NK-92 (cell line): ENCODE measurements around the gene OR4N2.
"Not testable (repeated sequence)": the region's sequence is repeated elsewhere in the genome, so short reads cannot be mapped to it uniquely, and the experiment has no call there.

Experiments
- DNase-seq: peaks from one replicate; lab custom pipeline; 2025; ENCODE audit not compliant: unreplicated experiment; lab: John Stamatoyannopoulos, UW

Gene OR4N2

GRCh38 chr14:19803470-19803869 lies at the start of gene OR4N2:
Gene OR4N2, plus strand, starts transcription at chr14:19803770. Its CDS starts 23,679 bp downstream, at chr14:19827449.
- DNase-seq, result not testable (repeated sequence)

DNA sequence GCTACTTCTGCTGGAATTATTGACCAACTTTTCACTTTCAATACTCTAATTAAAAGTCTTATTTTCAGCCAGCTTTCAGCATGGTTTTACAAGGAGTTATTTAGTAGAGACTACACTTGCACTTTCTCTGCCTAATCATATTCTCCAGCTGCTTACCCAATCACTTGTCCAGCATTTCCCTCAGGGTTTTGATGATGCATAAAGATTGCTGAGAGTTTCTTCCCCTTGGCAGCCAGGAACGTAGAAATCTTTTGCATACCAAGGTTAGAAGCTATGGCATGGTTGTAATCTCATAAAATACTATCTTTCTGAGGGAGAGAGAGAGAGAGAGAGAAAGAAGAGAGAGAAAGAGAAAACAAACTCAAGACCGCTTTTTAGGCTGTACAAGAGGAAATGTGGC lies 49.4 kb upstream of the OR4N2 start:
- no peak for DNase-seq

- DNase-seq, result not testable (repeated sequence)
Observed at GRCh38 chr14:19771491-19771890, 32.1 kb upstream of the OR4N2 start.

DNA sequence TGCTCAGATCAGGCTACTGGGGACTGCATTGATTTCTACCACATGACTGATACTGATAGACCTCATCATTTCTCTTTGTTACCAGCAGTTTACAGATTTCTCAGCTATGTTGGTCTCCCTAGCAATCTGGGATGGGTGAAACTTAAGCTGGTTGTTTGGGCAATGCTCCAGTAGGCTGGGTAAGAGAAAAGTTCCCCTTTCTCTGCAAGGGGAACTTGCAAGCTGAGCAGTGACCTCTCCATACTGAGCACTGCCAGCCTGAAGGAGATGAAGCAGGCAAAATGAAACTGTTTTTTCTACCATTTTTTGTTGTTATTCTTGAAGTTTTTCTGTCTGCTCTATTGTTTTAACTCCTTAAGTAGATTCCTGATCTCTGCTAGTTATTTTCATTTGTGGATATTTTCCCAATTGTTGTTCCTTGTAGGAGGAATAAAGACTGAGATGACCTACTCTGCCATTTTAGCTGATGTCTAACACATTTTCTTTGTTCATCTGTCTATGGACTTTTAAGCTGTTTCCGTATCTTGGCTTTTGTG lies 31.6 kb upstream of the OR4N2 start:
- no peak for DNase-seq

DNA sequence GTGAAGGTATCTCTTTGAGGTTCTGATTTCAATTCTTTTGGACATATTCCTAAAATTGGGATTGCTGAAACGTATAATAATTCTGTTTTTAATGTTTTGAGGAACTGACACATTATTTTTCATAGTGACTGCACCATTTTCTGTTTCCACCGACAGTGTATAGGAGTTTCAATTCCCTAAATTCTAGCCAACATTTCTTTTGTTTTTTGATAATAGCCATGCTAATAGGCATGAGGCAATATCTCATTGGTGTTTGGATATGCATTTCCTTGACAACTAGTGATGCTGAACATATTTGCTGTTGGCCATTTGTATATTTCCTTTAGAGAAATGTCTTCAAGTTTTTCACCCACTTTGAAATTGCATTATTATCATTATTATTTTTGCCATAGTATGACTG lies 31.1 kb upstream of the OR4N2 start:
- not testable (repeated sequence) for DNase-seq

DNA sequence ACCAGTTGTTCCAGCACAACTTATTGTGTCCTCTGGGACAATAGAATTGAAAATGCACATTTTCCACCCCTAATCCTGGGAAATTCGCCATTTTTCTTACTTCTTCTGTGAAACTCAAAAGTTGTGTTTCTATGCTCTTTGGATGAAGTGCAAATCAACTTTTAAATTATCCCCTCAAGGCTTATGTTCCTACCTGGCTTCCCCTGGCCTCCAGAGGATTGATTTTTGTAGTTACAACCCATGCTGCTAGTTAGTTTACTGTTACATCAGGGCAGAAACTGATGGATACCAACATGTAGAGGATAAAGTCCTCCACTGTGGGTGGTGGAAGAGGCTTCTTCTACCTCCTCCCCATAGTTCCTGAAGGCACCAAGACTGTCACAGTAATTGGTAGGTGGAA lies 30.4 kb upstream of the OR4N2 start, which contains the start of gene OR4M1:
TSS of gene OR4M1 (plus strand) at position 301 of the 400 bp plus-strand sequence. CDS start 6,819 bp downstream, outside the sequence.
- DNase-seq, result not testable (repeated sequence)

- no peak for DNase-seq
Observed at GRCh38 chr14:19775587-19775986, 28.0 kb upstream of the OR4N2 start.

- DNase-seq, result not testable (repeated sequence)
Observed at GRCh38 chr14:19785848-19786247, 17.7 kb upstream of the OR4N2 start.

DNA sequence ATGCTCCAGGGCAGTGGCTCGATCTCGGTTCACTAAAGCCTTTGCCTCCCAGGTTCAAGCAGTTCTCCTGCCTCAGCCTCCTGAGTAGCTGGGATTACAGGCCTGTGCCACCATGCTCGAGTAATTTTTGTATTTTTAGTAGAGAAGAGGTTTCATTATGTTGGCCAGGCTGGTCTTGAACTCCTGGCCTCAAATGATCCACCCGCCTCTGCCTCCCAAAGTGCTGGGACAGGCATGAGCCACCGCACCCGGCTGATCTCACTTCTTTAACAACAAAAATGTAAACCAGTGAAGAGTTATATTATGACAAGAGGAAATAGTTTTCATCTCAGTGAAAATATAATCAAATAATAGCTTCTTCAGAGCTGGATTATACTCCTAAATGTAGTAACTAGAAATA lies 16.3 kb upstream of the OR4N2 start:
- not testable (repeated sequence) for DNase-seq

DNA sequence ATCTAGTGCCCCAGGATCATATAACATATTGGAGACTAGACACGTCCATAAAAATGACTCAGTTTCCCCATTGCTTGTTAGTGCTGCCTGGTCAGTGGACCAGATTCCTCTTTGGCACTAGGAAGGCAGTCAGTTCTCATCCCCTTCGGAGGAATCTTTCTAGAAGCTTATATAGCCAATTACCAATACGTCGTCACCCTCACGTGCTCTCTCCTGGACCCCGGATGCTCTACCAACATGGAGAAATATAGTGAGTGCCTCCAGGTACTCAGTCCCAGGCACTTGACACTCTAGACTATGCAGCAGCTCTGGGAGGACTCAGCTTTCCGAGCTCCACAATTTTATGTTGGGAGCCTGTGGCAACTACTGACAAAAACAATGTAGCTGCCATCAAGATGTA lies 15.4 kb upstream of the OR4N2 start:
- DNase-seq, result not testable (repeated sequence)

DNA sequence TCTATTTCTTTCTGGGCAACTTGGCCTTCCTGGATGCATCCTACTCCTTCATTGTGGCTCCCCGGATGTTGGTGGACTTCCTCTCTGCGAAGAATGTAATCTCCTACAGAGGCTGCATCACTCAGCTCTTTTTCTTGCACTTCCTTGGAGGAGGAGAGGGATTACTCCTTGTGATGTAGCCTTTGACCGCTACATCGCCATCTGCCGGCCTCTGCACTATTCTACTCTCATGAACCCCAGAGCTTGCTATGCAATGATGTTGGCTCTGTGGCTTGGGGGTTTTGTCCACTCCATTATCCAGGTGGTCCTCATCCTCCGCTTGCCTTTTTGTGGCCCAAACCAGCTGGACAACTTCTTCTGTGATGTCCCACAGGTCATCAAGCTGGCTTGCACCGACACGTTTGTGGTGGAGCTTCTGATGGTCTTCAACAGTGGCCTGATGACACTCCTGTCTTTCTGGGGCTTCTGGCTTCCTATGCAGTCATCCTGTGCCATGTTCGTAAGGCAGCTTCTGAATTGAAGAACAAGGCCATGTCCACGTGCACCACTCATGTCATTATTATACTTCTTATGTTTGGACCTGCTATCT lies 7.0 kb upstream of the OR4N2 start:
- DNase-seq, result not testable (repeated sequence)

GRCh38 chr14:19799880-19800279 lies 3.7 kb upstream of the OR4N2 start:
- no peak for DNase-seq

- DNase-seq, result no peak
Observed at GRCh38 chr14:19800282-19801117, 3.1 kb upstream of the OR4N2 start.

DNA sequence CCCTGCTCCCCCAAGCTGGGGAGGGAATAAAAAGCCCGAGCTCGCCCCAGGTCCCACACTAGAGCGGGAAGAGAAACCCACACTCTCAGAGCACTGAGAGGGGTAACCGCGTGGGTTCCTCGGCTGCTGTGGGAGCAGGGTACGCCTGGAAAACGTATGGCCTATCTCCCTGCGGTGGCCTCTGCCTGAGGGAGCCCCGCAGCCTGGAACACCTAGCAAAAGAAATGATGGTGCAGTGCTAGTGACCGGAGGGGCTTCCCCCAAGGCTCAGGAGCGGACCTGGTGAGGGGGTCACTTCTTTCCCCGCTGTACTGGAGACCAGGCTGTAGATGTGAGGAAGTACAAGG lies 2.5 kb upstream of the OR4N2 start:
- DNase-seq, result no peak

- not testable (repeated sequence) for DNase-seq
Observed at GRCh38 chr14:19813171-19813920, 9.8 kb downstream of the OR4N2 start.

DNA sequence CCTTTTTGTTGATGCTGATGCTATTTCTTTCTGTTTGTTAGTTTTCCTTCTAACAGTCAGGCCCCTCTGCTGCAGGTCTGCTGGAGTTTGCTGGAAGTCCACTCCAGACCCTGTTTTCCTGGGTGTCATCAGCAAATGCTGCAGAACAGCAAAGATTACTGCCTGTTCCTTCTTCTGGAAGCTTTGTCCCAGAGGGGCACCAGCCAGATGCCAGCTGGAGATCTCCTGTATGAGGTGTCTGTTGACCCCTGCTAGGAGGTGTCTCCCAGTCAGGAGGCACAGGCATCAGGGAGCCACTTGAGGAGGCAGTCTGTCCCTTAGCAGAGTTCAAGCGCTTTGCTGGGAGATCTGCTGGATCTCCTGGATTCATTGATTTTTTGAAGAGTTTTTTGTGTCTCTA lies 16.3 kb downstream of the OR4N2 start:
- not testable (repeated sequence) for DNase-seq

GRCh38 chr14:19821016-19821415 lies 17.4 kb downstream of the OR4N2 start:
- DNase-seq, result not testable (repeated sequence)

GRCh38 chr14:19823178-19823577 lies 19.6 kb downstream of the OR4N2 start:
- DNase-seq, result no peak

DNA sequence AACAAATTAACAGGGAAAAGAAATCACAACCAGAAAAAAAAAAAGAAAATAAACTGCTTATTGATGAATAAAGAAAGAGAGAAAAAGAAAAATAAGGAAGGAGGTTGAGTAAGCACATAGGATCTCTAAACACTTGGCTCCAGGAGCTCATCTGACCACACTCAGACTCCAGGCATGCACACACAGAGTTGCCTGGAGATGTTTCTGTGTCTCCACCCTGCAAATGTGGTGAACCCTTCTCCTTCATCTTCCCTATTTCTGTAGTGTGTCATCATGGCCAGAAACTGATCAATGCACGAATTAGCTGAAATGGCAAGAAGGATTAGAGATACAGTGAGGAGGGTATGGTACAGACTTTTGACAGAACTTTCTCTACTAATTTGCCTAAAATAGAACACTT lies 20.2 kb downstream of the OR4N2 start:
- no peak for DNase-seq

DNA sequence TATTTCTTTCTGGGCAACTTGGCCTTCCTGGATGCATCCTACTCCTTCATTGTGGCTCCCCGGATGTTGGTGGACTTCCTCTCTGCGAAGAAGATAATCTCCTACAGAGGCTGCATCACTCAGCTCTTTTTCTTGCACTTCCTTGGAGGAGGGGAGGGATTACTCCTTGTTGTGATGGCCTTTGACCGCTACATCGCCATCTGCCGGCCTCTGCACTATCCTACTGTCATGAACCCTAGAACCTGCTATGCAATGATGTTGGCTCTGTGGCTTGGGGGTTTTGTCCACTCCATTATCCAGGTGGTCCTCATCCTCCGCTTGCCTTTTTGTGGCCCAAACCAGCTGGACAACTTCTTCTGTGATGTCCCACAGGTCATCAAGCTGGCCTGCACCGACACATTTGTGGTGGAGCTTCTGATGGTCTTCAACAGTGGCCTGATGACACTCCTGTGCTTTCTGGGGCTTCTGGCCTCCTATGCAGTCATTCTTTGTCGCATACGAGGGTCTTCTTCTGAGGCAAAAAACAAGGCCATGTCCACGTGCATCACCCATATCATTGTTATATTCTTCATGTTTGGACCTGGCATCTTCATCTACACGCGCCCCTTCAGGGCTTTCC lies 24.2 kb downstream of the OR4N2 start:
- not testable (repeated sequence) for DNase-seq

DNA sequence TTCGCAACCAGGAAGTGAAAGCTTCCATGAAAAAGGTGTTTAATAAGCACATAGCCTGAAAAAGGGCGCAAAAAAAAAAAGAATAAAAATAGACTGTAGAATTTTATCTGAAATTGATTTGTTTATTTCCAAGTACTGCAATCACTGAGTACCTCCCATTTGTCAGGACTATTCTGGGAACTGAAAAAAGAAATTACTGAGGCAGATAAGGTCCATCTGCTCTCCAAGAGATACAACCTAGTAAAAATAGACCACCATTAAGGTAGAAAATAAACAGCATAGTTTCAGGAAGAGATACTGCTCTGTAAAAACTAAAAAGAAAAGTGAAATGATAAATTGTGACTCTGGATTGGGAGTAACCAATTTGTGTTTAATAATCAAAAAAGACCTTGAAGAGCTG lies 24.7 kb downstream of the OR4N2 start:
- no peak for DNase-seq
